Mesendoderm (in vitro differentiated cells): ENCODE results near the gene INPP4A.

ENCODE experiments used
- DNase-seq: peaks from one replicate; pipeline ENCODE4 v3.0.0; 2013
- H2AK5ac ChIP-seq: 2 replicates; pipeline ENCODE4 v1.6.1; 2013; ENCODE audit warnings: low read length, inconsistent platforms
- H2BK120ac ChIP-seq: 2 replicates; pipeline ENCODE4 v1.6.1; 2013; ENCODE audit warnings: low read depth, mild to moderate bottlenecking, low read length, moderate library complexity, mixed read lengths
- H2BK15ac ChIP-seq: replicated peaks from 2 replicates; pipeline ENCODE4 v1.6.1; 2013; ENCODE audit warnings: low read depth, mild to moderate bottlenecking, moderate library complexity
- H2BK5ac ChIP-seq: 2 replicates; pipeline ENCODE4 v1.6.1; 2013; ENCODE audit warnings: low read length, inconsistent platforms
- H3K18ac ChIP-seq: 2 replicates; pipeline ENCODE4 v1.6.1; 2013; ENCODE audit warnings: mild to moderate bottlenecking, low read length, mixed read lengths
- H3K23ac ChIP-seq: one replicate; pipeline ENCODE4 v1.6.1; 2013; ENCODE audit warnings: low read length
- H3K27ac ChIP-seq: 2 replicates; pipeline ENCODE4 v1.5.1; 2013; ENCODE audit warnings: low read depth, mild to moderate bottlenecking, inconsistent platforms, low read length, moderate library complexity
- H3K27me3 ChIP-seq: 2 replicates; pipeline ENCODE4 v1.6.1; 2013; ENCODE audit warnings: low read length, control low read depth, mild to moderate bottlenecking, inconsistent platforms; ENCODE audit not compliant: insufficient read depth, poor library complexity
- H3K36me3 ChIP-seq: 2 replicates; pipeline ENCODE4 v1.6.1; 2013; ENCODE audit warnings: low read length, inconsistent platforms; ENCODE audit not compliant: control insufficient read depth, insufficient read depth
- H3K4ac ChIP-seq: one replicate; pipeline ENCODE4 v1.6.1; 2013; ENCODE audit warnings: low read depth, mild to moderate bottlenecking, low read length, moderate library complexity
- H3K4me1 ChIP-seq: 2 replicates; pipeline ENCODE4 v1.6.1; 2013; ENCODE audit warnings: low read depth, low read length, inconsistent platforms; ENCODE audit not compliant: control insufficient read depth
- H3K4me2 ChIP-seq: 2 replicates; pipeline ENCODE4 v1.6.1; 2013; ENCODE audit warnings: low read length
- H3K4me3 ChIP-seq: 2 replicates; pipeline ENCODE4 v1.5.1; 2013; ENCODE audit warnings: mild to moderate bottlenecking, low read length
- H3K56ac ChIP-seq: one replicate; pipeline ENCODE4 v1.6.1; 2013; ENCODE audit warnings: low read length
- H3K79me1 ChIP-seq: 2 replicates; pipeline ENCODE4 v1.6.1; 2013; ENCODE audit warnings: low read length, inconsistent platforms
- H3K79me2 ChIP-seq: 2 replicates; pipeline ENCODE4 v1.6.1; 2013; ENCODE audit warnings: mild to moderate bottlenecking, low read length; ENCODE audit not compliant: control insufficient read depth, insufficient read depth
- H3K9ac ChIP-seq: 2 replicates; pipeline ENCODE4 v1.6.1; 2013; ENCODE audit warnings: low read length, inconsistent platforms
- H4K5ac ChIP-seq: one replicate; pipeline ENCODE4 v1.6.1; 2013; ENCODE audit warnings: low read length
- H4K8ac ChIP-seq: one replicate; pipeline ENCODE4 v1.6.1; 2013; ENCODE audit warnings: low read depth, mild to moderate bottlenecking, control low read depth, low read length, moderate library complexity
- WGBS: extraction: QIAGEN DNeasy Blood & Tissue Kit; methylation state at CpG from one replicate; pipeline ENCODE4 v1.1.7; 2013; ENCODE audit warnings: low lambda C conversion rate, missing lambda C conversion rate; ENCODE audit not compliant: insufficient coverage; ENCODE audit errors: extremely low coverage; 5-methylcytosine and 5-hydroxymethylcytosine counted together

Gene INPP4A

DNA sequence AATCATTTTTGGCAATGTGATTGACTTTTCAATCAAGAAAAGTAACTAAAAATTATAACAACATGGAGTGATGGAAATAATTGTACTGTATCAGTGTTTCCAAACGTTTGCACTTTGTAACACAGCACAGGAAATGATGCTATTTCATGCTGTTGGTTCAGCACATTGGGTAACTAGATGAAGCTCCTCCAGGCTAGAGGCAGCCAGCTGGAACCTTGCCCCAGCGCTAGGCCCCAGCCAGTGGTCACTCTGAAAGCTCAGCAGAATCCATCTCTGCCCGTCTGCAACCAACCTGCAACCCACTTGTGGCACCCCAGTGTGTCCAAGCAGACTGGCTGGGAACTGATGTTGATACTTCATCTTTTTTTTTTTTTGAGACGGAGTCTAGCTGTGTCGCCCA lies 179.0 kb downstream of the INPP4A start:
- H3K79me2 ChIP-seq, result no peaks in the 10 kb centered on the region
- no peak overlapping the region for H3K4me3 ChIP-seq
- DNase-seq, result no peak
- no peak overlapping the region for H4K5ac ChIP-seq
- H2BK15ac ChIP-seq, result no peak overlapping the region
- no peaks in the 10 kb centered on the region for H3K27me3 ChIP-seq
- H3K23ac ChIP-seq, result no peak overlapping the region
- no peaks in the 10 kb centered on the region for H3K36me3 ChIP-seq
- no peak overlapping the region for H2BK120ac ChIP-seq
- H3K9ac ChIP-seq, result no peak overlapping the region
- no peak overlapping the region for H2AK5ac ChIP-seq
- no peak overlapping the region for H3K4ac ChIP-seq
- H4K8ac ChIP-seq, result no peak overlapping the region
- no peak overlapping the region for H3K4me2 ChIP-seq
- no peak overlapping the region for H3K27ac ChIP-seq
- WGBS, result no CpG with 5 or more reads among the region's 5 CpGs
- no peak overlapping the region for H3K56ac ChIP-seq
- no peak overlapping the region for H3K18ac ChIP-seq
- H3K4me1 ChIP-seq, result no peaks in the 10 kb centered on the region
- no peaks in the 10 kb centered on the region for H3K79me1 ChIP-seq
- no peak overlapping the region for H2BK5ac ChIP-seq

- H3K27me3 ChIP-seq, result no peaks in the 10 kb centered on the region
- no peaks in the 10 kb centered on the region for H3K79me1 ChIP-seq
- no peaks in the 10 kb centered on the region for H3K36me3 ChIP-seq
- peaks cover 2% of the 10 kb centered on the region for H3K4me1 ChIP-seq
- no peak overlapping the region for H3K56ac ChIP-seq
- H3K23ac ChIP-seq, result no peak overlapping the region
- H3K27ac ChIP-seq, result no peak overlapping the region
- no peak overlapping the region for H3K4me2 ChIP-seq
- no peak overlapping the region for H2BK120ac ChIP-seq
- H3K9ac ChIP-seq, result no peak overlapping the region
- no peak overlapping the region for H3K18ac ChIP-seq
- H2BK15ac ChIP-seq, result no peak overlapping the region
- no CpG with 5 or more reads among the region's 3 CpGs for WGBS
- no peak overlapping the region for H2BK5ac ChIP-seq
- no peak overlapping the region for H3K4ac ChIP-seq
- peak overlapping the region; percentile 33 for H2AK5ac ChIP-seq
- no peaks in the 10 kb centered on the region for H3K79me2 ChIP-seq
- H3K4me3 ChIP-seq, result no peak overlapping the region
- DNase-seq, result no peak
- H4K8ac ChIP-seq, result no peak overlapping the region
- no peak overlapping the region for H4K5ac ChIP-seq
These were observed 187.7 kb downstream of the INPP4A start for GRCh38 chr2:98632351-98632750.

DNA sequence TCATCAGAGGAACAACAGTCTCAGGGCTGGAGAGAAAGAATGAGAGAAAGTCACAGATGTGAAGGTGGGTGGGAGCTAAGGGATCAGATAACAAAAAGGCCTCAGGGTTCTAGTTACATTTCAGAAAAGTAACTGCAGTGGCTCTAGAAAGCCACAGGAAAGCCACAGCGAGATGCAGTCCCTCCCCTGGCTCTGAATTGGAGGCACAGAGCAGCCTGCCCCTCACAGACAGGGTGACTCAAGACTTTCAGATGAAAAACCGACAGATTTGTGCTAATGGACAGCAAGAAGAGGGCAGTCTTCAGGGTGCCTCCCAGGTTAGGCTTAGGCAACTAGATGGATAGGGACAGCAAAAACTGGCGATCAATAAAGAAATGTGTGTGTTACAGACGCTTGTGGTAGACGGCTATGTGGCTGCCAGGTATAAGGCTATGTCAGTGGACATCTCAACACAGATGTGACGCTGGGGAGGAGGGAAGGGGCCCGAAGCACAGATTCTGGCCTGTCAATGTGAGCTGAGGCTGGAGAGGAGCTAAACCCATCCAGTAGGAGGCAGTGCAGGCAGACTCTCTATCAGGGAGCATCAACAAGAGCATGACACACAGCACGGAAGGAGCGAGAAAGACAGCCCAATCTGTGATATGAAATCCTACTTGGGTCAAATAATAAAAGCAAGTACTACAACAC lies 189.9 kb downstream of the INPP4A start:
- peak; percentile 89 for DNase-seq
- peak overlapping the region; percentile 51 for H3K56ac ChIP-seq
- H3K79me1 ChIP-seq, result no peaks in the 10 kb centered on the region
- H4K5ac ChIP-seq, result no peak overlapping the region
- H3K4me1 ChIP-seq, result peaks cover 2% of the 10 kb centered on the region
- H3K18ac ChIP-seq, result no peak overlapping the region
- no peak overlapping the region for H2BK15ac ChIP-seq
- H3K4me3 ChIP-seq, result no peak overlapping the region
- no peak overlapping the region for H3K23ac ChIP-seq
- no peak overlapping the region for H2BK120ac ChIP-seq
- no peak overlapping the region for H4K8ac ChIP-seq
- H3K4me2 ChIP-seq, result no peak overlapping the region
- no CpG with 5 or more reads among the region's 9 CpGs for WGBS
- H3K27me3 ChIP-seq, result no peaks in the 10 kb centered on the region
- peak overlapping the region; percentile 10 for H3K9ac ChIP-seq
- no peak overlapping the region for H3K27ac ChIP-seq
- H2AK5ac ChIP-seq, result no peak overlapping the region
- peak overlapping the region; percentile 23 for H2BK5ac ChIP-seq
- H3K4ac ChIP-seq, result no peak overlapping the region
- H3K79me2 ChIP-seq, result no peaks in the 10 kb centered on the region
- no peaks in the 10 kb centered on the region for H3K36me3 ChIP-seq

DNA sequence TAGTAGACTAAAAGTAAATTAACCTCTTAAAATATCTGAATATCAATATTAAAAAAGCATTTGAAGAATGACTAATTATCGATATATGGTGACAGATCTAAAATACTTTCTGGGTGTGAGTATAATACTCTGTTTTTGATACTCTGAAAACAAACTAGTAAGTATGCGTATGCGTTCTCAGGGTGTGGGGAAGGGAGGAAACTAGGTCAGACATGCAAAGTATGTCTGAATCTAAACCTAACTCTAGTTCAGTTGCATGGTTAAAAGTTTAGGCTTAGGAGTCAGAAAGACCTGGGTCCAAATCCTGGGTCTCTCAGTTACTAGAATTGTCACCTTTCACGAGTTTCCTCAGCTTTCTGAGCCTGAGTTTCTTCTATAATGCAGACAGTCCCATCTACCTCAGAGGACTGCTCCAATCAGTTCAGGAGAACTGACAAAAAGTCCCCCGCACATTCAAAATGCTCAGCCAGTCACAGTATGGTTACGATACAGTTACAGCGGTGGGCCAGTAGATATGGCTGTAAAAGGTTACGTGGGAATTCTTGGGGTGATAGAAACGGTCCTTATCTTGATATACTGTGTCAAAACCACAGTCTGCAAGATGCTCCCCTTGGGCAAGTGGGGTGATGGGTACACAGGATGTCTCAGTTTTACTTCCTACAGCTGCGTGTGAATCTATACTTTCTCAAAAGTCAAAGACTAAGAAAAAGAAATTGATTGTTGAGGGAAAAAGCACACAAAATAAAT lies 192.9 kb downstream of the INPP4A start:
- Histone ChIP-seq H3K27ac (no peak overlapping the region), H3K56ac (peak overlapping the region; percentile 5), H3K18ac (peak overlapping the region; percentile 12), H3K4me2 (no peak overlapping the region), H2BK120ac (no peak overlapping the region), H3K23ac (no peak overlapping the region), H3K4ac (no peak overlapping the region), H3K4me1 (peaks cover 2% of the 10 kb centered on the region), H2BK15ac (no peak overlapping the region), H2BK5ac (no peak overlapping the region), H3K79me1 (no peaks in the 10 kb centered on the region), H3K27me3 (no peaks in the 10 kb centered on the region), H3K4me3 (no peak overlapping the region), H3K9ac (no peak overlapping the region), H3K79me2 (no peaks in the 10 kb centered on the region), H4K8ac (no peak overlapping the region), H4K5ac (no peak overlapping the region), H2AK5ac (no peak overlapping the region), H3K36me3 (no peaks in the 10 kb centered on the region)
- no peak for DNase-seq
- no CpG with 5 or more reads among the region's 10 CpGs for WGBS

GRCh38 chr2:98643496-98644100 lies 198.9 kb downstream of the INPP4A start:
- DNase-seq, result peak; percentile 22
- H4K5ac ChIP-seq, result peak overlapping the region; percentile 23
- peak overlapping the region; percentile 28 for H2BK5ac ChIP-seq
- peak overlapping the region; percentile 87 for H3K18ac ChIP-seq
- H3K36me3 ChIP-seq, result no peaks in the 10 kb centered on the region
- H3K9ac ChIP-seq, result no peak overlapping the region
- no peaks in the 10 kb centered on the region for H3K79me2 ChIP-seq
- no peaks in the 10 kb centered on the region for H3K27me3 ChIP-seq
- peaks cover 5% of the 10 kb centered on the region for H3K4me1 ChIP-seq
- no peak overlapping the region for H3K4ac ChIP-seq
- no peak overlapping the region for H3K23ac ChIP-seq
- no peak overlapping the region for H2AK5ac ChIP-seq
- H3K4me2 ChIP-seq, result no peak overlapping the region
- H2BK120ac ChIP-seq, result no peak overlapping the region
- peak overlapping the region; percentile 78 for H2BK15ac ChIP-seq
- H3K27ac ChIP-seq, result no peak overlapping the region
- H3K79me1 ChIP-seq, result no peaks in the 10 kb centered on the region
- no peak overlapping the region for H3K4me3 ChIP-seq
- no CpG with 5 or more reads among the region's 5 CpGs for WGBS
- H3K56ac ChIP-seq, result no peak overlapping the region
- H4K8ac ChIP-seq, result no peak overlapping the region
